RCC 7860 (cell line): ENCODE results near the gene SV2B.
"Not testable (repeated sequence)": the region's sequence is repeated elsewhere in the genome, so short reads cannot be mapped to it uniquely, and the experiment has no call there.

Experiments
- DNase-seq: peaks from one replicate; pipeline ENCODE4 v3.0.0-alpha.2; 2015; ENCODE audit warnings: low spot score
- FAIRE-seq: peaks from 2 replicates; lab custom pipeline; 2012; peaks lifted over from hg19 to GRCh38; lab: Jason Lieb, UNC

The SV2B gene

DNA sequence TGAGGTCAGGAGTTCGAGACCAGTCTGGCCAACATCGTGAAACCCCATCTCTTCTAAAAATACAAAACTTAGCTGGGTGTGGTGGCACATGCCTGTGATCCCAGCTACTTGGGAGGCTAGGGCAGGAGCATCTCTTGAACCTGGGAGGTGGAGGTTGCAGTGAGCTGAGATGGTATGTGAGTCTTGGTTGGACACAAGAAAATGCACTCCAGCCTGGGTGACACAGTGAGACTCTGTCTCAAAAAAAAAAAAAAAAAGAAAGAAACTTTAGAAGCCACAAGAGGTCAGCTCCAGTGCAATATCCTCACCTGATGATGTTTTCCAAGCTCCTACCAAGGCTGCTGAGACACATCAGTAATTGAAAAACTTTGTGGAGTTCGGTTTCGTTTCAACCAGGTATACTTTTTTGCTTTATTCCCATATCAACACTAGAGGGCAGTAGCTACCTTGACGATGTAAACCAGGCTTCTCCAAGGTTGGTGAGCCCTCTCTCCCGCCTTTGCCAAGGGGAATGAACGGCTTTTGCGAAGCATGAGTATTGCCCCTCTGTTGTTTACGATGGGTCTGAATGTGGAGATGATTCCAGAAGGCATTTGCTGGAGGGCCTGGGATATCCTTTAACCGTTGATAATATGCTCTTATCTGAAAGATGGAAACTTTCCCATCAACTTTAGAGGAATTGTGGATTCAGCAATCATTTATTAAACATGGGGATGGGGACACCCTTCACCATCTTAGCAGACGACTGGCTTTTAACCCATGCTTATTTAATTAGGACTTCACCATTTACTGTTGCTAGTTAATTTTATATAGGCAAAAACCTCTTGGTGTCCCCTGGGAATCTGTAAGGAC is 202.8 kb downstream of the SV2B start:
- DNase-seq, result peak; percentile 67
- FAIRE-seq, result peak; percentile 47

DNA sequence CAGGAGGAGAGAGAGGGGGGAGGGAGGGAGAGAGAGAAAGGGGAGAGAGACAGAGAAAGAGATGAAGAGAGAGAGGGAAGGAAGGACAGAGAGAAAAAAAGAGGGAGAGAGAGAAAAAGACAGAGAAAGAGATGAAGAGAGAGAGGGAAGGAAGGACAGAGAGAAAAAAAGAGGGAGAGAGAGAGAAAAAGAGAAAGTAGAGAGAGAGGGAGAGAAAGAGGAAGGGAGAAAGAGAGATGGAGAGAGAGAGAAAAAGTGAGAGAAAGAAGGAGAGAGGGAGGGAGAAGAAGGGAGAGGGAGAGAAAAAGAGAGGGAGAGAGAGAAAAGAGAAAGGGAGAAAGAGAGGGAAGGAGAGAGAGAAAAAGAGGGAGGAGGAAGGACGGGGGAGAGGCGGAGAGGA is 204.2 kb downstream of the SV2B start:
- DNase-seq (no peak), FAIRE-seq (no peak)

GRCh38 chr15:91304786-91305185 is 204.7 kb downstream of the SV2B start:
- FAIRE-seq (no peak), DNase-seq (no peak)

GRCh38 chr15:91306144-91306543 is 206.1 kb downstream of the SV2B start:
- DNase-seq, result no peak
- no peak for FAIRE-seq

DNA sequence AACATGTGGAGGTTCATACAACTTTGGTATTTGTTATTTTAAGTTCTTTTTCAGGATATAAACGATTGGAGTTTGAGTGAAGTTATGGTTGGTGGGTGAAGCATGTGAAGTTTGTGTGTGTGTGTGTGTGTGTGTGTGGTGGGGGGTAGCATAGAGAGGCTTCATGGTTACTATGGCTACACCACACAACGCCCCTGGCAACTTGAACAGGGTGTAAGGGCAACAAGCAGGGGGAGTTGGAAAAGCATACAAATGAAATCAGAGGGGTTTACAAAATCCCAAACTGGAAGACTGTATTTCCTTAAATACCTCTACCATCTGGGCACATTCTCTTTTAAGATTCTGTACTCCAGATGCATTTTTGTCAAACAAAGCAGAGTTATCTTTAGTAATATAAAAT is 207.5 kb downstream of the SV2B start:
- DNase-seq (no peak), FAIRE-seq (no peak)

DNA sequence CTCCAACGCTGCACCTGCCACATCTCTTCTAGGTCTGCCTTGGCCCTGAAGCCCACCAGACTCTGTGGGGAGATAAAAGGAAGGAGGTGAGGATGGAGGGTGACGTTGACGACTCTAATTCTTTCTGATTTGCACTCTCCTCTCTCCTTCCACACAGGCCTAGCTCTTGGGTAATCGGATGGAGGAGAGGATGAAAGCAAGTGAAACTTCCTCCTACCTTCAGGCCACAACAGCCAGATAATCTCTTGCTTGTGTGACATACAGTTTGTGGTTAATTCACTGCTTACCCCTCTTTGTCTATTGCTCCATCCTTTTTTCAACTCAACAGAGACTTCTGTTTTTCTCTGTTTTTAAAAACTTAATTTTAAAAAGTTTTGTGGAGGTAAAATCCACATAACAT is 208.1 kb downstream of the SV2B start:
- FAIRE-seq, result no peak
- no peak for DNase-seq

DNA sequence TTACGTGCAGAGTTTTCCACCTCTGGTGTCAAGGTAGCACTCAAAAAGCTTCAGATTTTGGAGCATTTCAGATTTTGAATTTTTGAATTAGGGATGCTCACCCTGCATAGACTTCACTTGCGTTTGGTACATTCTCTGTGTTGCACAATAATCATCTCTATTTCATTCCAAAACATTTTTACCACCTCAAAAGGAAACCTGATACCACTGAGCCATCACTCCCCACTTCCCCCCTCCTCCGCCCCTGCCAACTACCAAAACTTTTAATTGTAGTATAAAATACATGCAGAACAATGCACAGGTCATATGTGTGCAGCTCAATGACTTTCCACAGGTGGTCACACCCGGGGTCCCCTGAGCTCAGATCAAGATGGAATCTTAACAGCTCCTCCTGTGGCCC is 208.8 kb downstream of the SV2B start:
- DNase-seq (no peak), FAIRE-seq (no peak)

DNA sequence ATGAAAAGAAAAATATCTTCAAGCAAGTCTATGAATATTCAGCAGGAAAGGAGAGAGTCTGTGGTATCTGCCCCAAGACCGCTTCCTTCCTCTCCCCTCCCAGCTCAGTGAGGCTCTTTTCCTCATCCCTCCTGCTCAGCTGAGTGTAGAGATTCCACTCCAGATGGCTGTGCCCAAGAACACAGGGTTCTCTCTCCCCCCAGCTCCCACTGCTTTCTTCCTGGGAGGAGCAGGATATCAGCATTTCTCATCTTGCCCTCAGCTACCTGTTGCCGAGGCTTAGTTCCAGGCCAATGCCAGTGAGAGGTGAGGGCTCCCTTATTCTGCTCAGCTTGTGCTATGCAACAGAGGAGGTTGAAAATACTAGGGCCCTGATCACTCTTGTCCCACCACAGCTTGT is 211.9 kb downstream of the SV2B start:
- FAIRE-seq (no peak), DNase-seq (no peak)

GRCh38 chr15:91316126-91316525 is 216.1 kb downstream of the SV2B start:
- FAIRE-seq (no peak), DNase-seq (no peak)

DNA sequence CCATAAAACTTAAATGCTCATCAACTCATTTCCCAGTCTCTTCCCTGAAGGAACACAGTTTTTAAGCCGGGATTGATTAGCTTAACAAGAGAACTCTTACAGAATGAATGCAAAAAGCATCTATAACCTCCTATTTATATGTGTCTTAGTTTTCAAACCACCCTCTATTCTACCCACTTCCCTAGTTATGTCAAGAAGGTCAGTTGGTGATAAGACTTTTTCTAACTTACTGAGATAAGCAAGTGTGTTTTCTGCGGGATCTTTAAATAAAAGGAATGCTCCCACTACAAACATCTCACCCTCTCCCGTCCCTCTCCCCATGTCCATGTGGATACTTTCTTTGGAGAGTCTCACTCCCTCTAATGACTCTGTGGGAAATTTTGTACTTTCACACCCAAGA is 218.5 kb downstream of the SV2B start:
- DNase-seq, result no peak
- no peak for FAIRE-seq

DNA sequence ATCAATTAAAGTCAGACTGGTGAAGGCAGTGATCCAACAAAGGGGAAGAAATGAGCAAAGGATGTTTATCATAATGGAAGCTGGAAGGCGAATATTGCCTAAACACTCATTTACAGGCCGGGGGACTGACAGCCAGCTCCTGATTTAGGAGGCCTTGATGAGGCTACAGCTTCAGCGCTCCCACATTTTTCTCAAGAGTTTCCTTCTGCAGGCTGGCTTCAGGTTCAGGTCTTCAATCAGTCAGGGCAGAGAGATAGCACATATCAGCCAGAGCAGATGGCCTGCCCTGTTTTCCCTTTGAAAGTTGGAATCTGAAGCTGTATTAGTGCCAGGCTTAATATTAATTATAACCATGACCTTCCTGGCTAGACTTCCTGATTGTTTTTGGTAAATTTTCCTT is 218.9 kb downstream of the SV2B start:
- DNase-seq, result no peak
- FAIRE-seq, result no peak

GRCh38 chr15:91319371-91320059 is 219.5 kb downstream of the SV2B start:
- no peak for DNase-seq
- FAIRE-seq, result no peak

GRCh38 chr15:91320101-91320500 is 220.0 kb downstream of the SV2B start:
- FAIRE-seq, result no peak
- no peak for DNase-seq

DNA sequence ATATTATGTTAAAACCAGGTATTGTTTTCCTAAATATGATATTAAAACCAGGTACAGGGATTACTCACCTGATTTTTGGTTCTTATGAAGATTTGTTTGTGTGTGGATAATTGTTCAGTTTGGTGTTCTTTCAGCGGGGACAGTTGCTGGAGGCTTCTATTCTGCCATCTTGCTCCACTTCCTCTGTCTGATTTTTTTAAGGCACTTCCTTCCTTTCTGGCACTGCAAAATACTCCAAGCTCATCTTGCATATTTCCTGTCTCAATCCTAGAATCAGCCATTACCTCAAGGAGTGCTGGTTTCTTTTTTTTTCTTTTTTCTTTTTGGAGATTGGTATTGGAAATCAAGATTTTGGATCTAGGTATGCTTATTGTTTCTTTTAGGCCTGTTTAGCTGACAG is 229.9 kb downstream of the SV2B start:
- no peak for DNase-seq
- FAIRE-seq, result no peak

GRCh38 chr15:91331581-91331980 is 231.5 kb downstream of the SV2B start:
- FAIRE-seq (no peak), DNase-seq (no peak)

DNA sequence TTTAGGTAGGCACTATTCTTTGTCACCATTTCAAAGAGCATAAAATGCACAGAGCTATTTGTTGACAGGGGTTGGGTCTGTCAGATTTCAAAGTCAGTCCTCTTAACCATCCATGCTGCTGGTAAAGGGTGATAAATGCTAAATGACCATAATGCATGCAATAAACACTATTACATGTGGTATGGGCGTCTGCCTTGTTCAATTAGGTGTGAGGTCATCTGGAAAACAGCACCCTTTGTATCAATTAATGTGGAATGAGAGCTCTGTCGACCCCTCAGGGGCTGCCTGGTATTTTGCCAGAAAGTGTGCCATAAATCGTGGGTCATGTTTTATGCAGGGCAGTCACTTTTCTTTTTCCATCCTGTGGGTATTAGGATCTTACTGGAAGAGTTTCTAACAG is 235.6 kb downstream of the SV2B start:
- DNase-seq (no peak), FAIRE-seq (no peak)

DNA sequence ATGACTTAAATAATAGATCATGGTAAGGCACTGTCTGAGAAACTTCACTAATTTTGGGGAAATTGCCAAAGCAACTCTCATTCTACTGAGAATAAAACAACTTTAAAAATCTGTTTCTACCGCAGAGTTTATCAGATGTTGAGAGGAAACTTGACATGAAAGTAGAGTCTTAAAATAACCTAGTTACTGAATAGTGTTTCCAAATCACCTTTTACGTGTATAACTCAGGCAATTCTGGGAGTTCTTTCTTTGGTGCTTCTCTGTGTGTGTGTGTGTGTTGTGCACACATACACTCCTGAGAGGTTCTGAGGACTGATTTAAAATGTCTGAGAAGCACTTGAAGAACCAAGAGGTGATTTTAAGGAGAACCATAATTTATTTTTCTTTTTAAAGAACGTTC is 236.6 kb downstream of the SV2B start:
- DNase-seq (no peak), FAIRE-seq (no peak)

DNA sequence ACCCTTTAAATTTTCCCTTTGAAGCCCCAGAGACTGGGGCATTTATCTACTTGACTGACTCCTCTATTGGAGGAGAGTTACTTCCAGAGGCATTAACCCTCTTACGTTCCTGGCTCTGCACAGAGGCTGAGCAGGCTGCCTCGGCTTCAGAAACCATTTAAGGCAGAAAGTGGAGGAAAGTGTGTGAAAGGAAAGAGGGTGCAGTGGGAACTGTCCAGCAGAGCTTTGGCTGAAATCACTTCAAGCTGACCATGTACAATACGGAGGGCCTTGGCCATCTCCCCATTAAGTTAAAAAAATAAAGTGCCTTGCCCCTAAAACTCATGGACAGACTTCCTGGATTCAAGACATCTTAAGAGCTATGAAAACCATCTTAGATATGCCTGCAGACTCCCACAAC is 238.7 kb downstream of the SV2B start:
- FAIRE-seq (no peak), DNase-seq (no peak)

DNA sequence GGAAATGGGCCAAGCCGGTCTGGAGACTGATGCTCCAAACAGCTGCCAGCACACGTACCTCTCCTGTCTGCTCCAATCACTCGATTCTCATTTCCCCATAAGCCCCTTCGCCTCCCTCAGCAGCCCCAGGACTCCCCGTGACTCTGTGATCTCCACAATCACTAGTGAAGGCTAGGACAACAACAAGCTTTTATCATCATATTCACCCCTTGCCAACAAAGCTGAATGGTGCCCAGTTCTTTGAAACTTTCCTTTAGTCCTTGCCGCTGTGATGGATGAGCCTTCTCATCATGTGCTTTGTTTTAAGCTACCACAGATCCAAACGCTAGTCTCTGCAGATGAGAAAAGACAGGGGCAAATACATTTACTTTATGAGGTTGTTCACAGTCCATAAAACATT is 242.0 kb downstream of the SV2B start:
- FAIRE-seq (no peak), DNase-seq (no peak)

GRCh38 chr15:91344912-91345311 is 244.9 kb downstream of the SV2B start:
- DNase-seq, FAIRE-seq: not testable (repeated sequence)

- FAIRE-seq (no peak), DNase-seq (no peak)
These were observed 245.7 kb downstream of the SV2B start for GRCh38 chr15:91345736-91346135.

DNA sequence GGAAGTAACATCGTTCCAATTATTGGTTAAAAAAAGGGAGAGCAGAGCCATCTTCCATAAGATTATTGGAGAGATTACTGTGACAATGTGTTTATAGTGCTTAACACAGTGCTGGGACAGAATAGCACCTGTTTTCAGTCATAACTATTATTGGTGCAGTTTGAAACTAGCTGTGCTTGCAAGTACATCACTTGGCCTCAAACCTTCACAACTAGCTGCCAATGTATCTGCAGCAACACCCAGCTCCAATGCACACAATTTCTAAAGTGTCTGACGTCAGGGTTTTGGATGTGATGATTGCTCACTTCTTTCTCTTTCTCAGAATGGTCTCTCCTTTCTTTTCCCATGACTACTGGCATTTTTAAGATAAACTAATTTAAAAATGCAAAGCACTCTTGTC is 246.2 kb downstream of the SV2B start:
- DNase-seq (no peak), FAIRE-seq (no peak)
